C4-2B (cell line): ENCODE results near the gene MLXIP.

Experiments used
- H3K27ac ChIP-seq: fragments of 450-650 bp; 2 replicates; pipeline ENCODE4 v1.5.1; 2017
- ZFX ChIP-seq: fragments of 450-650 bp; IDR thresholded peaks from 2 replicates; pipeline ENCODE4 v1.6.1; 2017
- TF ChIP-seq, protein P1 (sequence below): fragments of 450-650 bp; conservative IDR thresholded peaks from 2 replicates; pipeline ENCODE4 v1.5.1; 2017; ENCODE audit warnings: mild to moderate bottlenecking

Gene MLXIP

DNA sequence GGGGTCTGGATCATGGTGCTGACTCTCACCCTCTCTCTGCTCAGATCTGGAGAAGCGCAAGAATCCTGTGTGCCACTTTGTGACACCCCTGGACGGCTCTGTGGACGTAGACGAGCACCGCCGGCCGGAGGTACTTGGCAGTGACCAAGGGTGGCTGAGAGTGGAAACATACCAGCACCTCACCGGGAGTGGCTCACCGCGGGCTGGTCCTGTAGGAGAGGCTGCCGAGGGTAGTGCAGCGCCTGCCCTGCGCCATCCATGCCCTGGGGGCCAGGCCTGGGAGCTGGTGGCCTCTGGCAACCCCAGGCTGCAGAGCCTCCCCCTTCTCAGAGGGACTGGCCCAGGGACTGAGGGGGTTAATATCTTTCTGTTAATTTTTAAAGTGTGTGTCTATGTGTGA lies 49.3 kb downstream of the MLXIP start:
- H3K27ac ChIP-seq: no peak overlapping the region
- TF ChIP-seq ZFX: no peak
- TF ChIP-seq, protein P1, sequence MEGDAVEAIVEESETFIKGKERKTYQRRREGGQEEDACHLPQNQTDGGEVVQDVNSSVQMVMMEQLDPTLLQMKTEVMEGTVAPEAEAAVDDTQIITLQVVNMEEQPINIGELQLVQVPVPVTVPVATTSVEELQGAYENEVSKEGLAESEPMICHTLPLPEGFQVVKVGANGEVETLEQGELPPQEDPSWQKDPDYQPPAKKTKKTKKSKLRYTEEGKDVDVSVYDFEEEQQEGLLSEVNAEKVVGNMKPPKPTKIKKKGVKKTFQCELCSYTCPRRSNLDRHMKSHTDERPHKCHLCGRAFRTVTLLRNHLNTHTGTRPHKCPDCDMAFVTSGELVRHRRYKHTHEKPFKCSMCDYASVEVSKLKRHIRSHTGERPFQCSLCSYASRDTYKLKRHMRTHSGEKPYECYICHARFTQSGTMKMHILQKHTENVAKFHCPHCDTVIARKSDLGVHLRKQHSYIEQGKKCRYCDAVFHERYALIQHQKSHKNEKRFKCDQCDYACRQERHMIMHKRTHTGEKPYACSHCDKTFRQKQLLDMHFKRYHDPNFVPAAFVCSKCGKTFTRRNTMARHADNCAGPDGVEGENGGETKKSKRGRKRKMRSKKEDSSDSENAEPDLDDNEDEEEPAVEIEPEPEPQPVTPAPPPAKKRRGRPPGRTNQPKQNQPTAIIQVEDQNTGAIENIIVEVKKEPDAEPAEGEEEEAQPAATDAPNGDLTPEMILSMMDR: no peak

GRCh38 chr12:122128481-122128880 lies 49.9 kb downstream of the MLXIP start:
- no peak for TF ChIP-seq ZFX
- TF ChIP-seq, protein P1: no peak
- no peak overlapping the region for H3K27ac ChIP-seq

GRCh38 chr12:122129131-122129530 lies 50.6 kb downstream of the MLXIP start:
- no peak overlapping the region for H3K27ac ChIP-seq
- TF ChIP-seq ZFX: no peak
- TF ChIP-seq, protein P1: no peak

DNA sequence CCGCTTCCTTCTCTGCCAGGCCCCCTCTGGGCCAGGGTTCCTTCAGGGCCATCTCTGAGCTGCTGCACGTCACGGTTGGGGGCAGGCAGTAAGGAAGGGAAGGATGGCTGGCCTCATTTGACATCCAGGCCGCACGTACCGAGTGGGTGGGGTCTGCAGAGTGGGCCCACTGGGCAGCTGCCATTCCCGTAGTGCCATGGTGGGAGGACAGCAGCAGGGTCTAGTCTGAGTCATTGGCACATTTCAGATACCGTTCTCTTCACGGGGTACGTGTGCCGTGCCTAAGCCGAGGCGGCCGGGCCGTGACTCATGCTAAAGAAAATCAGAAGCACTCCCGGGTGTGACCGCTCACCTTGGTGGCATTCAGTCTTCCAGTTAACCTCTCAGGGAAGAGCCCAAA lies 51.6 kb downstream of the MLXIP start:
- no peak overlapping the region for H3K27ac ChIP-seq
- TF ChIP-seq, protein P1: no peak
- no peak for TF ChIP-seq ZFX

DNA sequence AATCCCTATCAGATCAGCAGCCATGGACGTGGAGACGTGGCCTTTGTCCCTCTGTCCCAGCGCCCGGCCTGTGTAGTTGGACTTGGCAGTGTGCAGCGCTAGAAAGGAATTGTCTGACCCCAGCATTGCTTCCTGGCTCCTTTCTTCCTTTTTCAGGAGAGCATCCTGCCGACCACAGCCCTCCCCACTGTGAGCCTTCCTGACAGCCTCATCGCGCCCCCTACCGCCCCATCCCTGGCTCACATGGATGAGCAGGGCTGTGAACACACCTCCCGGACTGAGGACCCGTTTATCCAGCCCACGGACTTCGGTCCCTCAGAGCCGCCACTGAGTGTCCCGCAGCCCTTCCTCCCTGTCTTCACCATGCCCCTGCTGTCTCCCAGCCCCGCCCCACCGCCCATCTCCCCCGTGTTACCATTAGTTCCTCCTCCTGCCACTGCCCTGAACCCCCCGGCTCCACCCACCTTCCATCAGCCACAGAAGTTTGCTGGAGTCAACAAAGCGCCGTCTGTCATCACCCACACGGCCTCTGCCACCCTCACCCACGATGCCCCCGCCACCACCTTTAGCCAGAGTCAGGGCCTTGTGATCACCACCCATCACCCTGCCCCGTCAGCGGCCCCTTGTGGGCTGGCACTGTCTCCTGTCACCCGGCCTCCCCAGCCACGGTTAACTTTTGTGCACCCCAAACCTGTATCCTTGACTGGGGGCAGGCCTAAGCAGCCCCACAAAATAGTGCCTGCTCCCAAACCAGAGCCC lies 54.8 kb downstream of the MLXIP start:
- TF ChIP-seq, protein P1: no peak
- no peak for TF ChIP-seq ZFX
- no peak overlapping the region for H3K27ac ChIP-seq

DNA sequence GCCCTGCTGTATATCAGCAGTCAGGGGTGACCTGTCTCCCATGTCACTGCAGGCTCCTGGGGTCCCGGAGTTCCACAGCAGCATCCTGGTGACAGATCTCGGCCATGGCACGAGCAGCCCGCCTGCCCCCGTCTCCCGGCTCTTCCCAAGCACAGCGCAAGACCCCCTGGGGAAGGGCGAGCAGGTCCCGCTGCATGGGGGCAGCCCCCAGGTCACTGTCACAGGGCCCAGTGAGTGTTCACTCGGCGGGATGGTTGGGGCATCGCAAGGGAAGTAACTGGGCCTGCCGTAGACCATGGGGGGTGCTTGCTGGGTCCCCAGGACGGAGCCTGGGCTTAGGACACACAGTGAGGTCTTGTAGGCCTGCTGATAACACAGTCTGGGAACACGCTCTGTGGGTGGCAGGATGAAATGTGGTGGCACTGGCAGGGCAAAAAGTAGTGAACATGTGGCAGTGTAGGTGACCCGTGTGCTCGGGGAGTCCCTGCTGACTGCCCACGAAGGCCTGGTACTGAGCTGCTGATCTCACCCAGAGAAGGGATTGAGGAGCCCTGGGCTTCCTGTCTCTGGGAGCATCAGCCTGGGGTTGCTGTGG lies 57.0 kb downstream of the MLXIP start:
- no peak overlapping the region for H3K27ac ChIP-seq
- TF ChIP-seq, protein P1: no peak
- no peak for TF ChIP-seq ZFX

- TF ChIP-seq ZFX: no peak
- TF ChIP-seq, protein P1: no peak
- no peak overlapping the region for H3K27ac ChIP-seq
Observed at GRCh38 chr12:122137229-122137628, 58.7 kb downstream of the MLXIP start.
